GM12878 (cell line): ENCODE data around the gene MYPN. TPM values are rescaled to one million over a fixed set of nuclear protein-coding genes. Genes with fewer than 3 reads are reported as not detected.

ENCODE experiments used
- ATAC-seq: fragments of 200-7000 bp; cut with Tn5 transposase; 3 replicates; pipeline ENCODE4 v1.9.1; 2020; ENCODE audit warnings: mild to moderate bottlenecking, moderate library complexity
- BruUV-seq: library from RNA; stranded (reverse); fragments of 400-500 nt; replicated peaks from 2 replicates; lab custom pipeline; 2021; lab: Mats Ljungman, UMichigan
- CTCF ChIA-PET: fragments of 300-600 bp; sonication (Branson Sonifier 250); formaldehyde crosslinking; extraction: SDS; loops from one replicate; lab custom pipeline; 2021; ENCODE audit warnings: inconsistent platforms; lab: Yijun Ruan, JAX
- POLR2A ChIA-PET: fragments of 350-600 bp; formaldehyde crosslinking; extraction: SDS; loops from one replicate; lab custom pipeline; 2021; ENCODE audit warnings: inconsistent platforms; lab: Charles Lee
- RAD21 ChIA-PET: fragments of 300-600 bp; sonication (Branson Sonifier 250); formaldehyde crosslinking; loops from one replicate; lab custom pipeline; 2023; ENCODE audit warnings: antibody characterized with exemption; ENCODE audit not compliant: unreplicated experiment; lab: Charles Lee
- SMC1A ChIA-PET: fragments of 300-600 bp; sonication (Branson Sonifier 250); formaldehyde crosslinking; loops from one replicate; lab custom pipeline; 2023; ENCODE audit not compliant: unreplicated experiment, uncharacterized antibody; lab: Charles Lee
- DNase-seq: peaks from one replicate; pipeline ENCODE4 v3.0.0-alpha.2; 2011; ENCODE audit warnings: low read depth, low spot score
- FAIRE-seq: peaks from 3 replicates; lab custom pipeline; 2011; peaks lifted over from hg19 to GRCh38; lab: Jason Lieb, UNC
- H2AFZ ChIP-seq: 2 replicates; pipeline ENCODE4 v1.6.0; 2011; ENCODE audit warnings: low read depth, low read length, control low read depth; ENCODE audit not compliant: control insufficient read depth
- H3K27ac ChIP-seq: 2 replicates; pipeline ENCODE4 v1.5.1; 2011; ENCODE audit warnings: control low read depth; ENCODE audit not compliant: control insufficient read depth, insufficient read depth
- H3K27me3 ChIP-seq, 2 experiments: replicated peaks in 1 of 2; 2 replicates each; pipeline versions ENCODE4 v1.6.0 to v1.6.1; 2011; ENCODE audit warnings: low read length in 1 of 2; ENCODE audit not compliant: control insufficient read depth in 2 of 2, insufficient read depth in 2 of 2
- H3K36me3 ChIP-seq, 2 experiments: 2 replicates each; pipeline ENCODE4 v1.5.1; 2011; ENCODE audit warnings: low read length in 1 of 2; ENCODE audit not compliant: control insufficient read depth in 2 of 2, insufficient read depth in 2 of 2
- H3K4me1 ChIP-seq: 2 replicates; pipeline ENCODE4 v1.6.1; 2011; ENCODE audit warnings: mild to moderate bottlenecking, low read length, moderate library complexity, mixed read lengths; ENCODE audit not compliant: control insufficient read depth, insufficient read depth
- H3K4me2 ChIP-seq: 2 replicates; pipeline ENCODE4 v1.6.0; 2011; ENCODE audit warnings: control low read depth; ENCODE audit not compliant: control insufficient read depth, insufficient read depth
- H3K4me3 ChIP-seq: fragments of 200-600 bp; sonication (generic); 2 replicates; pipeline ENCODE4 v1.5.1; 2016
- H3K79me2 ChIP-seq: 2 replicates; pipeline ENCODE4 v1.6.0; 2011; ENCODE audit warnings: low read length; ENCODE audit not compliant: control insufficient read depth, insufficient read depth
- H3K9ac ChIP-seq: 2 replicates; pipeline ENCODE4 v1.8.0; 2011; ENCODE audit warnings: low read length, control low read depth, mixed read lengths; ENCODE audit not compliant: control insufficient read depth, insufficient read depth
- H3K9me3 ChIP-seq: replicated peaks from 3 replicates; pipeline ENCODE4 v1.5.1; 2011; ENCODE audit warnings: mild to moderate bottlenecking, low read length; ENCODE audit not compliant: control insufficient read depth, insufficient read depth
- H4K20me1 ChIP-seq: 2 replicates; pipeline ENCODE4 v1.6.0; 2011; ENCODE audit not compliant: control insufficient read depth, insufficient read depth
- BHLHE40 ChIP-seq, 2 experiments: fragments of 450-650 bp in 1 of 2; IDR thresholded peaks; 2 replicates each; pipeline ENCODE4 v1.6.1; 2011 to 2017; ENCODE audit warnings: low read depth in 2 of 2, borderline replicate concordance in 1 of 2, improper control_type of control experiment in 1 of 2, low read length in 1 of 2, mild to moderate bottlenecking in 1 of 2
- IKZF2 ChIP-seq, 2 experiments: fragments of 450-650 bp; IDR thresholded peaks; 2 replicates each; pipeline ENCODE4 v1.6.1; 2017; ENCODE audit warnings: mild to moderate bottlenecking in 2 of 2, moderate library complexity in 2 of 2
- KDM1A ChIP-seq: fragments of 200-600 bp; sonication (generic); IDR thresholded peaks from 2 replicates; pipeline ENCODE4 v1.6.1; 2016; ENCODE audit warnings: borderline replicate concordance
- MEF2A ChIP-seq: IDR thresholded peaks from 2 replicates; pipeline ENCODE4 v1.6.1; 2011; ENCODE audit warnings: low read depth, mild to moderate bottlenecking, low read length, moderate library complexity; ENCODE audit not compliant: insufficient read depth
- MEF2B ChIP-seq: fragments of 450-650 bp; IDR thresholded peaks from 2 replicates; pipeline ENCODE4 v1.6.1; 2018; ENCODE audit warnings: mild to moderate bottlenecking, moderate library complexity; ENCODE audit not compliant: partially characterized antibody, poor library complexity, severe bottlenecking
- NFIC ChIP-seq: IDR thresholded peaks from 2 replicates; pipeline ENCODE4 v1.6.1; 2012; ENCODE audit warnings: low read depth, mild to moderate bottlenecking, inconsistent platforms, low read length, moderate library complexity
- PML ChIP-seq: IDR thresholded peaks from 2 replicates; pipeline ENCODE4 v1.6.1; 2012; ENCODE audit warnings: low read length, inconsistent platforms
- RAD51 ChIP-seq: fragments of 450-650 bp; IDR thresholded peaks from 2 replicates; pipeline ENCODE4 v1.6.1; 2016; ENCODE audit warnings: moderate library complexity, mild to moderate bottlenecking, inconsistent platforms
- RELA ChIP-seq: fragments of 450-650 bp; IDR thresholded peaks from 2 replicates; pipeline ENCODE4 v1.8.0; 2014; ENCODE audit warnings: borderline replicate concordance; ENCODE audit not compliant: partially characterized antibody
- RUNX3 ChIP-seq: IDR thresholded peaks from 2 replicates; pipeline ENCODE4 v1.6.1; 2012; ENCODE audit warnings: low read length, inconsistent platforms
- SUZ12 ChIP-seq: fragments of 200-600 bp; sonication (generic); IDR thresholded peaks from one replicate; pipeline ENCODE4 v1.6.1; 2018; ENCODE audit warnings: antibody characterized with exemption, mild to moderate bottlenecking; ENCODE audit not compliant: unreplicated experiment
- ZNF274 ChIP-seq: IDR thresholded peaks from one replicate; pipeline ENCODE4 v1.8.0; 2011; ENCODE audit not compliant: insufficient read length, insufficient read depth
- WGBS: methylation state at CpG from one replicate; pipeline ENCODE4 v1.1.6; 2016; ENCODE audit warnings: low lambda C conversion rate; ENCODE audit not compliant: insufficient replicate concordance, insufficient coverage; ENCODE audit errors: missing lambda C conversion rate; 5-methylcytosine and 5-hydroxymethylcytosine counted together
- in situ Hi-C: fragments of 300-500 bp; cut with MboI; formaldehyde crosslinking; loops from 9 replicates; pipeline ENCODE4 v1.14.3; 2018; ENCODE audit warnings: mixed read lengths
- intact Hi-C: fragments of 100-400 bp; cut with micrococcal nuclease; formaldehyde crosslinking; loops from one replicate; pipeline ENCODE4 v1.14.2; 2022; ENCODE audit not compliant: unreplicated experiment
- polyA plus RNA-seq, 11 experiments: library from polyadenylated mRNA; depleted of rRNA in 4 of 11; unstranded in 6 of 11; stranded (reverse) in 5 of 11; fragments of >200 nt; fragmentation: Nextera tagmentation in 4 of 11; fragmentation: Illumina TruSeq in 1 of 11; extraction: Ambion mirVana in 4 of 11; extraction: Trizol in 1 of 11; gene quantifications; 1 replicate in 1 of 11; 2 replicates in 10 of 11; pipeline versions ENCODE4 v1.2.1 to v1.2.3, GENCODE V29; 2011 to 2016; ENCODE audit warnings: inconsistent platforms in 2 of 11, missing spikeins in 2 of 11, low read depth in 1 of 11
- total RNA-seq, 4 experiments: library from RNA; depleted of rRNA in 3 of 4; stranded (reverse); fragments of >200 nt in 3 of 4; fragmentation: Illumina TruSeq in 1 of 4; extraction: Trizol in 1 of 4; gene quantifications; 2 replicates each; pipeline versions ENCODE4 v1.2.1 to v1.2.3, GENCODE V29; 2013 to 2021
- TF ChIP-seq, protein P1 (sequence below): fragments of 450-650 bp; IDR thresholded peaks from 2 replicates; pipeline ENCODE4 v1.6.1; 2016; ENCODE audit warnings: mild to moderate bottlenecking
- TF ChIP-seq, protein P2 (sequence below): fragments of 450-650 bp; IDR thresholded peaks from 2 replicates; pipeline ENCODE4 v1.6.1; 2017; ENCODE audit warnings: low read depth, mild to moderate bottlenecking, moderate library complexity

Gene MYPN
- total and polyA plus RNA-seq, 10 of the 15 experiments (the other 5 are each of a cell fraction or from before 2014, with no cell fraction given) = 0.01 to 0.02 TPM; not detected in 8

DNA sequence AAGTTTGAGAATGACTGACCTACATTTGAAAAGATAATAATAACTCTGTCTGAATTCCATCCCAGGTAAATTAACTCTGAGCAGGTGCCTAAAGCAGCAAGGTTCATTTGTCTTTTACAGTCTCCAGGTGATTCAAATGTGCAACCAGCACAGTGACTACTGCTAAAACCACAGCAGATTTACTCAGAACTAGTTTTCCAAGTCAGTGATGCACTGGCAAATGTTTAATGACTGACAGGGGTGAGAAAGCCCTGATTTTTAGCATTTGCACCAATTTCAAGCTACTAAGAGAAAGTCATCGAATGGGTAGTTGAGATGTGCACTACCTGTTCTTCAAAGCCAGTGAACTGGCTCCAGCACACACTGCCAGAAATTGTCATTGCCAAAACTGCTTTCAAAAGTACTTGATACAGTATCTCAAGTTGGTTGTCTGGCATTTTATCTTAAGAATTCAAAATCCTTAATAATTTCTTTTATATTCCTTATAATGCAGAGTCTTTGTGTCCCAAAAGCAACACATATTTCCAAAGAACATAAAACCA lies 62.3 kb downstream of the MYPN start:
- FAIRE-seq (no peak), DNase-seq (no peak), ATAC-seq (peak; percentile 60)
- ChIA-PET POLR2A (interaction anchor here (0.5 to 0.9 kb wide), 2 partner anchors 8 to 147 kb away, joined by 3 to 8 read pairs; no protein-coding TSS in a partner anchor), SMC1A (interaction anchor here (0.6 to 1.6 kb wide), 4 partner anchors 16 to 273 kb away, joined by 3 to 4 read pairs (median 3); no protein-coding TSS in a partner anchor), CTCF (interaction anchor here (0.6 kb wide), 2 partner anchors 15 to 383 kb away, joined by 3 read pairs; no protein-coding TSS in a partner anchor), RAD21 (no interaction called here)
- H3K9ac ChIP-seq = no peak overlapping the region
- no peaks in the 10 kb centered on the region for H3K9me3 ChIP-seq
- H3K4me2 ChIP-seq = no peak overlapping the region
- H2AFZ ChIP-seq = no peak overlapping the region
- H3K27me3 ChIP-seq = no peaks in the 10 kb centered on the region
- no peaks in the 10 kb centered on the region for H4K20me1 ChIP-seq
- 100% methylated on average over 1 of the region's 1 CpG for WGBS
- intact Hi-C loops = no loop called here
- no peaks in the 10 kb centered on the region for H3K79me2 ChIP-seq
- BruUV-seq = no TSS peak
- no peak overlapping the region for H3K4me3 ChIP-seq
- TF ChIP-seq, protein P1, sequence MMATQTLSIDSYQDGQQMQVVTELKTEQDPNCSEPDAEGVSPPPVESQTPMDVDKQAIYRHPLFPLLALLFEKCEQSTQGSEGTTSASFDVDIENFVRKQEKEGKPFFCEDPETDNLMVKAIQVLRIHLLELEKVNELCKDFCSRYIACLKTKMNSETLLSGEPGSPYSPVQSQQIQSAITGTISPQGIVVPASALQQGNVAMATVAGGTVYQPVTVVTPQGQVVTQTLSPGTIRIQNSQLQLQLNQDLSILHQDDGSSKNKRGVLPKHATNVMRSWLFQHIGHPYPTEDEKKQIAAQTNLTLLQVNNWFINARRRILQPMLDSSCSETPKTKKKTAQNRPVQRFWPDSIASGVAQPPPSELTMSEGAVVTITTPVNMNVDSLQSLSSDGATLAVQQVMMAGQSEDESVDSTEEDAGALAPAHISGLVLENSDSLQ = peak; percentile 58; the same call in 1 of the 2 replicates
- no peak for TF ChIP-seq RUNX3
- H3K27ac ChIP-seq = no peak overlapping the region
- H3K4me1 ChIP-seq = 0 out of 2 replicates have a peak, but pooled peaks cover 3% of the 10 kb centered on the region
- in situ Hi-C loops = no loop called here
- no peaks in the 10 kb centered on the region for H3K36me3 ChIP-seq

DNA sequence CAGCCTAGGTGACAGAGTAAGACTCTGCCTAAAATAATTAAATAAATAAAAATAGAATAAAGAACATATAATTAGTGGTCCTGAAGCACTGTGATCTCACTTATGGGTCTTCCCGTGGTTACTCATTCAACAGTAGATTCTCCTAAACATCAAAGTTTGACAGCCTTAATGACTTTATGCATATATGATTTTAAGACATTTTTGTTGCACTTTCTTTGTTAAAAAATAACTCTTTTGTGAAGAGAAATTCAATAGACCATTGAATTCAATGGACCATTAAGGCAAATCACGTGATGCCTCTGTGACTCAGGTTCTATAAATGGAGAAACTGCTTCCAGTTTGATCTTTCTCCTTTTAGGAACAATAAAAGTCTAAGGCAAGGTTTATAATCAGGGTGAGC lies 63.0 kb downstream of the MYPN start:
- intact Hi-C loops = no loop called here
- H3K79me2 ChIP-seq = no peaks in the 10 kb centered on the region
- peak; percentile 52 for DNase-seq
- no TSS peak for BruUV-seq
- H3K4me2 ChIP-seq = no peak overlapping the region
- 0% methylated on average over 2 of the region's 2 CpGs for WGBS
- no peaks in the 10 kb centered on the region for H3K9me3 ChIP-seq
- ChIA-PET RAD21 (no interaction called here), SMC1A (interaction anchor here (1.6 kb wide), 1 partner anchor 274 kb away, joined by 3 read pairs; no protein-coding TSS in a partner anchor), CTCF (no interaction called here), POLR2A (interaction anchor here (0.9 kb wide), 1 partner anchor 9 kb away, joined by 3 read pairs; no protein-coding TSS in a partner anchor)
- H3K27ac ChIP-seq = no peak overlapping the region
- H3K9ac ChIP-seq = no peak overlapping the region
- in situ Hi-C loops = no loop called here
- H2AFZ ChIP-seq = peak overlapping the region; percentile 48
- no peaks in the 10 kb centered on the region for H4K20me1 ChIP-seq
- peak; percentile 13 for FAIRE-seq
- ATAC-seq = peak; percentile 73
- H3K4me1 ChIP-seq = 0 out of 2 replicates have a peak, but pooled peaks cover 3% of the 10 kb centered on the region
- no peaks in the 10 kb centered on the region for H3K27me3 ChIP-seq
- H3K4me3 ChIP-seq = no peak overlapping the region
- no peaks in the 10 kb centered on the region for H3K36me3 ChIP-seq
- TF ChIP-seq PML (no peak), ZNF274 (no peak), RELA (no peak), IKZF2 (IDR thresholded peaks at IDR 0.05) (peak in 1 of 2 experiments; percentile 18; a peak in 1 of 4 replicates), BHLHE40 (IDR thresholded peaks at IDR 0.05; ENCODE audit: borderline replicate concordance in 1 of 2, low read depth in 2 of 2, low read length in 1 of 2) (peak; percentile 61 to 74; a peak in 3 of 4 replicates), NFIC (0 out of 2 replicates have a peak, but pooled peaks have one; percentile 15), MEF2A (peak; percentile 78), MEF2B (peak; percentile 66), KDM1A (no peak), RAD51 (peak; percentile 97), SUZ12 (no peak)
- TF ChIP-seq, protein P2, sequence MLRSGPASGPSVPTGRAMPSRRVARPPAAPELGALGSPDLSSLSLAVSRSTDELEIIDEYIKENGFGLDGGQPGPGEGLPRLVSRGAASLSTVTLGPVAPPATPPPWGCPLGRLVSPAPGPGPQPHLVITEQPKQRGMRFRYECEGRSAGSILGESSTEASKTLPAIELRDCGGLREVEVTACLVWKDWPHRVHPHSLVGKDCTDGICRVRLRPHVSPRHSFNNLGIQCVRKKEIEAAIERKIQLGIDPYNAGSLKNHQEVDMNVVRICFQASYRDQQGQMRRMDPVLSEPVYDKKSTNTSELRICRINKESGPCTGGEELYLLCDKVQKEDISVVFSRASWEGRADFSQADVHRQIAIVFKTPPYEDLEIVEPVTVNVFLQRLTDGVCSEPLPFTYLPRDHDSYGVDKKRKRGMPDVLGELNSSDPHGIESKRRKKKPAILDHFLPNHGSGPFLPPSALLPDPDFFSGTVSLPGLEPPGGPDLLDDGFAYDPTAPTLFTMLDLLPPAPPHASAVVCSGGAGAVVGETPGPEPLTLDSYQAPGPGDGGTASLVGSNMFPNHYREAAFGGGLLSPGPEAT = 0 out of 2 replicates have a peak, but pooled peaks have one; percentile 53
